HEK293T (cell line): ENCODE measurements around the gene TRIM66.

ENCODE experiments used
- CTCF ChIA-PET: fragments of 350-600 bp; formaldehyde crosslinking; extraction: SDS; loops from one replicate; lab custom pipeline; 2021; ENCODE audit warnings: antibody characterized with exemption, inconsistent platforms; lab: Yijun Ruan, JAX
- POLR2A ChIA-PET: fragments of 350-600 bp; formaldehyde crosslinking; extraction: SDS; loops from one replicate; lab custom pipeline; 2020; ENCODE audit warnings: antibody characterized with exemption, inconsistent platforms; lab: Yijun Ruan, JAX
- DNase-seq: peaks from one replicate; pipeline ENCODE4 v3.0.0; 2012; ENCODE audit warnings: mixed read lengths; ENCODE audit errors: extremely low spot score
- ARNT ChIP-seq: fragments of 450-650 bp; IDR thresholded peaks from 2 replicates; pipeline ENCODE4 v1.6.1; 2017; ENCODE audit warnings: mild to moderate bottlenecking
- BHLHE40 ChIP-seq: fragments of 450-650 bp; IDR thresholded peaks from 2 replicates; pipeline ENCODE4 v1.6.1; 2016; ENCODE audit warnings: mild to moderate bottlenecking, moderate library complexity, borderline replicate concordance
- CTBP1 ChIP-seq: fragments of 450-650 bp; IDR thresholded peaks from 2 replicates; pipeline ENCODE4 v1.6.1; 2016; ENCODE audit warnings: borderline replicate concordance
- ELF4 ChIP-seq: fragments of 450-650 bp; IDR thresholded peaks from 2 replicates; pipeline ENCODE4 v1.6.1; 2017; ENCODE audit warnings: antibody characterized with exemption
- FOXA1 ChIP-seq: fragments of 450-650 bp; IDR thresholded peaks from 2 replicates; pipeline ENCODE4 v1.6.1; 2016; ENCODE audit warnings: mild to moderate bottlenecking
- FOXK2 ChIP-seq: fragments of 450-650 bp; IDR thresholded peaks from 2 replicates; pipeline ENCODE4 v1.6.1; 2016; ENCODE audit warnings: mild to moderate bottlenecking
- FOXM1 ChIP-seq: fragments of 450-650 bp; IDR thresholded peaks from 2 replicates; pipeline ENCODE4 v1.6.1; 2017; ENCODE audit warnings: mild to moderate bottlenecking, borderline replicate concordance
- HDGF ChIP-seq: fragments of 450-650 bp; IDR thresholded peaks from 2 replicates; pipeline ENCODE4 v1.6.1; 2017; ENCODE audit warnings: antibody characterized with exemption, borderline replicate concordance
- L3MBTL2 ChIP-seq: fragments of 450-650 bp; conservative IDR thresholded peaks from 2 replicates; pipeline ENCODE4 v1.6.1; 2016; ENCODE audit warnings: mild to moderate bottlenecking
- LEF1 ChIP-seq: fragments of 450-650 bp; IDR thresholded peaks from 2 replicates; pipeline ENCODE4 v1.6.1; 2017; ENCODE audit warnings: mild to moderate bottlenecking, borderline replicate concordance
- NFRKB ChIP-seq: fragments of 450-650 bp; IDR thresholded peaks from 2 replicates; pipeline ENCODE4 v1.6.1; 2016; ENCODE audit warnings: mild to moderate bottlenecking, moderate library complexity
- PKNOX1 ChIP-seq: fragments of 450-650 bp; IDR thresholded peaks from 2 replicates; pipeline ENCODE4 v1.6.1; 2016
- SP1 ChIP-seq: fragments of 450-650 bp; IDR thresholded peaks from 2 replicates; pipeline ENCODE4 v1.6.1; 2017
- SUZ12 ChIP-seq: fragments of 450-650 bp; IDR thresholded peaks from 2 replicates; pipeline ENCODE4 v1.6.1; 2016; ENCODE audit warnings: mild to moderate bottlenecking
- TARDBP ChIP-seq: fragments of 450-650 bp; IDR thresholded peaks from 2 replicates; pipeline ENCODE4 v1.6.1; 2016
- ZNF384 ChIP-seq: fragments of 450-650 bp; IDR thresholded peaks from 2 replicates; pipeline ENCODE4 v1.6.1; 2016

Gene TRIM66

GRCh38 chr11:8720868-8721608 lies 38.6 kb upstream of the TRIM66 start:
- ChIA-PET CTCF (no interaction called here), POLR2A (interaction anchor here (1.4 kb wide), 1 partner anchor 32 kb away, joined by 5 read pairs; no protein-coding TSS in a partner anchor)

GRCh38 chr11:8720352-8720751 lies 37.9 kb upstream of the TRIM66 start:
- no peak for DNase-seq
- ChIA-PET POLR2A (interaction anchor here (1.0 kb wide), 1 partner anchor 31 kb away, joined by 5 read pairs; no protein-coding TSS in a partner anchor), CTCF (no interaction called here)
- no peak for TF ChIP-seq SP1
- no peak for TF ChIP-seq LEF1
- TF ChIP-seq SUZ12, result no peak
- no peak for TF ChIP-seq BHLHE40
- no peak for TF ChIP-seq ZNF384
- no peak for TF ChIP-seq L3MBTL2
- TF ChIP-seq NFRKB, result no peak
- no peak for TF ChIP-seq TARDBP
- no peak for TF ChIP-seq FOXK2
- no peak for TF ChIP-seq FOXA1
- TF ChIP-seq PKNOX1, result no peak
- no peak for TF ChIP-seq FOXM1
- TF ChIP-seq ARNT, result no peak
- TF ChIP-seq CTBP1, result no peak
- no peak for TF ChIP-seq HDGF
- no peak for TF ChIP-seq ELF4

More at GRCh38 chr11:8720868-8721608, 38.6 kb upstream of the TRIM66 start:
- no peak for DNase-seq
- TF ChIP-seq CTBP1 (no peak), L3MBTL2 (no peak), FOXK2 (no peak), SP1 (no peak), ZNF384 (no peak), BHLHE40 (no peak), ARNT (no peak), SUZ12 (no peak), LEF1 (no peak), ELF4 (no peak), NFRKB (no peak), TARDBP (no peak), FOXM1 (no peak)

GRCh38 chr11:8719721-8720120 lies 37.3 kb upstream of the TRIM66 start:
- no peak for DNase-seq
- ChIA-PET POLR2A (interaction anchor here (1.0 kb wide), 1 partner anchor 30 kb away, joined by 5 read pairs; no protein-coding TSS in a partner anchor), CTCF (interaction anchor here (0.7 kb wide), 1 partner anchor 49 kb away, joined by 4 read pairs; no protein-coding TSS in a partner anchor)
- TF ChIP-seq NFRKB (no peak), FOXM1 (no peak), PKNOX1 (no peak), L3MBTL2 (no peak), SP1 (no peak), ZNF384 (no peak), ARNT (no peak), HDGF (no peak), BHLHE40 (no peak), FOXK2 (no peak), SUZ12 (no peak), FOXA1 (no peak), TARDBP (no peak), LEF1 (no peak), ELF4 (no peak), CTBP1 (no peak)

GRCh38 chr11:8719211-8719649 lies 36.8 kb upstream of the TRIM66 start:
- CTCF ChIA-PET, result interaction anchor here (0.7 kb wide), 1 partner anchor 49 kb away, joined by 4 read pairs; no protein-coding TSS in a partner anchor
- no peak for DNase-seq
- TF ChIP-seq ELF4, result no peak
- no peak for TF ChIP-seq L3MBTL2
- no peak for TF ChIP-seq FOXK2
- TF ChIP-seq HDGF, result no peak
- POLR2A ChIA-PET, result interaction anchor here (1.0 kb wide), 1 partner anchor 30 kb away, joined by 5 read pairs; no protein-coding TSS in a partner anchor

- CTCF ChIA-PET, result no interaction called here
- POLR2A ChIA-PET, result no interaction called here
- no peak for DNase-seq
- TF ChIP-seq HDGF (no peak), SP1 (no peak), FOXM1 (no peak), FOXK2 (no peak), ELF4 (no peak), NFRKB (no peak), SUZ12 (no peak), FOXA1 (no peak), TARDBP (no peak), L3MBTL2 (no peak), CTBP1 (no peak), ARNT (no peak), ZNF384 (no peak), LEF1 (no peak), BHLHE40 (no peak), PKNOX1 (no peak)
Observed at GRCh38 chr11:8717876-8718753, 35.6 kb upstream of the TRIM66 start.
